HepG2 (cell line): ENCODE data around the gene REPIN1. TPM values are rescaled to one million over a fixed set of nuclear protein-coding genes. Genes with fewer than 3 reads are reported as not detected.

Source experiments
- ASH2L ChIP-seq: fragments of 300-600, 200-600 bp; sonication (generic); IDR thresholded peaks from 2 replicates; pipeline ENCODE4 v1.7.0; 2017; ENCODE audit warnings: low read depth, mild to moderate bottlenecking, moderate library complexity, mixed read lengths, low read length; ENCODE audit not compliant: insufficient read length
- GATAD1 ChIP-seq: IDR thresholded peaks from 2 replicates; pipeline ENCODE4 v1.6.1; 2016; ENCODE audit warnings: missing genetic modification reagents, missing compliant biosample characterization
- HNRNPUL1 ChIP-seq: fragments of 200-400 bp; formaldehyde crosslinking; IDR thresholded peaks from 2 replicates; pipeline ENCODE4 v1.6.1; 2017; ENCODE audit warnings: low read depth, mild to moderate bottlenecking, low read length, moderate library complexity
- JUN ChIP-seq: sonication (generic); formaldehyde crosslinking; IDR thresholded peaks from 2 replicates; pipeline ENCODE4 v1.4.0; 2020; ENCODE audit warnings: mild to moderate bottlenecking, missing genetic modification reagents
- KAT7 ChIP-seq: IDR thresholded peaks from 2 replicates; pipeline ENCODE4 v1.6.1; 2018; ENCODE audit warnings: borderline replicate concordance, missing compliant biosample characterization
- KDM3A ChIP-seq: IDR thresholded peaks from 2 replicates; pipeline ENCODE4 v1.6.1; 2018; ENCODE audit warnings: low read depth, missing compliant biosample characterization
- KDM5B ChIP-seq: sonication (generic); formaldehyde crosslinking; IDR thresholded peaks from 2 replicates; pipeline ENCODE4 v1.4.0; 2020; ENCODE audit warnings: missing genetic modification reagents, mild to moderate bottlenecking, borderline replicate concordance
- KMT2B ChIP-seq: IDR thresholded peaks from 2 replicates; pipeline ENCODE4 v1.6.1; 2016; ENCODE audit warnings: missing genetic modification reagents, missing compliant biosample characterization
- NAIF1 ChIP-seq: sonication (generic); formaldehyde crosslinking; IDR thresholded peaks from 2 replicates; pipeline ENCODE4 v1.5.0; 2020; ENCODE audit warnings: mild to moderate bottlenecking, missing genetic modification reagents, borderline replicate concordance
- NR2C2 ChIP-seq: sonication (generic); formaldehyde crosslinking; IDR thresholded peaks from 2 replicates; pipeline ENCODE4 v1.4.0; 2020; ENCODE audit warnings: missing genetic modification reagents, mild to moderate bottlenecking, moderate library complexity, borderline replicate concordance
- PAWR ChIP-seq: sonication (generic); formaldehyde crosslinking; IDR thresholded peaks from 2 replicates; pipeline ENCODE4 v1.4.0; 2020; ENCODE audit warnings: missing genetic modification reagents, mild to moderate bottlenecking, borderline replicate concordance
- RARA ChIP-seq: IDR thresholded peaks from 2 replicates; pipeline ENCODE4 v1.6.1; 2016; ENCODE audit warnings: missing genetic modification reagents, missing compliant biosample characterization
- RARG ChIP-seq: sonication (generic); formaldehyde crosslinking; IDR thresholded peaks from 2 replicates; pipeline ENCODE4 v1.4.0; 2020; ENCODE audit warnings: low read depth, mild to moderate bottlenecking, missing genetic modification reagents
- RBFOX2 ChIP-seq: fragments of 200-400 bp; formaldehyde crosslinking; IDR thresholded peaks from 2 replicates; pipeline ENCODE4 v1.6.1; 2017; ENCODE audit warnings: low read depth, mild to moderate bottlenecking, low read length
- SAP130 ChIP-seq: IDR thresholded peaks from 2 replicates; pipeline ENCODE4 v1.6.1; 2016; ENCODE audit warnings: low read depth
- SMAD9 ChIP-seq: sonication (generic); formaldehyde crosslinking; IDR thresholded peaks from 2 replicates; pipeline ENCODE4 v1.5.1; 2020; ENCODE audit warnings: mild to moderate bottlenecking, missing genetic modification reagents
- SMC3 ChIP-seq: IDR thresholded peaks from 2 replicates; pipeline ENCODE4 v1.6.1; 2011; ENCODE audit warnings: low read length, improper control_type of control experiment
- TCF7 ChIP-seq: sonication (generic); IDR thresholded peaks from 2 replicates; pipeline ENCODE4 v1.6.1; 2016; ENCODE audit warnings: antibody characterized with exemption, low read depth
- ZC3H13 ChIP-seq: sonication (generic); formaldehyde crosslinking; IDR thresholded peaks from 2 replicates; pipeline ENCODE4 v1.8.1; 2023; ENCODE audit warnings: mild to moderate bottlenecking, missing genetic modification reagents, moderate library complexity
- ZC3H4 ChIP-seq: sonication (generic); formaldehyde crosslinking; IDR thresholded peaks from 2 replicates; pipeline ENCODE4 v1.4.0; 2020; ENCODE audit warnings: missing genetic modification reagents, borderline replicate concordance
- ZNF101 ChIP-seq: sonication (generic); formaldehyde crosslinking; IDR thresholded peaks from 2 replicates; pipeline ENCODE4 v1.4.0; 2020; ENCODE audit warnings: mild to moderate bottlenecking, low read depth, missing genetic modification reagents, borderline replicate concordance
- ZNF331 ChIP-seq: sonication (generic); formaldehyde crosslinking; IDR thresholded peaks from 2 replicates; pipeline ENCODE4 v1.4.0; 2020; ENCODE audit warnings: missing genetic modification reagents
- ZNF460 ChIP-seq: sonication (generic); formaldehyde crosslinking; IDR thresholded peaks from 2 replicates; pipeline ENCODE4 v1.5.1; 2020; ENCODE audit warnings: missing genetic modification reagents, mild to moderate bottlenecking, borderline replicate concordance
- ZNF629 ChIP-seq: sonication (generic); formaldehyde crosslinking; conservative IDR thresholded peaks from 2 replicates; pipeline ENCODE4 v1.5.0; 2020; ENCODE audit warnings: missing genetic modification reagents
- polyA plus RNA-seq, 8 experiments: library from polyadenylated mRNA; depleted of rRNA in 3 of 8; stranded (reverse) in 7 of 8; unstranded in 1 of 8; fragments of >200 nt; fragmentation: Illumina TruSeq in 4 of 8; extraction: Trizol in 4 of 8; gene quantifications; 2 replicates each; pipeline versions ENCODE4 v1.2.1 to v1.2.3, GENCODE V29; 2011 to 2016; ENCODE audit warnings: low read depth in 4 of 8, missing spikeins in 1 of 8, mixed read lengths in 1 of 8; ENCODE audit not compliant: insufficient read depth in 1 of 8
- total RNA-seq, 5 experiments: library from RNA; depleted of rRNA; stranded (reverse); fragments of >200 nt; fragmentation: Illumina TruSeq; extraction: Trizol; gene quantifications; 2 replicates each; pipeline ENCODE4 v1.2.3, GENCODE V29; 2016; ENCODE audit warnings: low read depth in 1 of 5
- TF ChIP-seq, protein P1 (sequence below): IDR thresholded peaks from 2 replicates; pipeline ENCODE4 v1.6.1; 2016; ENCODE audit warnings: control low read depth
- TF ChIP-seq, protein P2 (sequence below): IDR thresholded peaks from 2 replicates; pipeline ENCODE4 v1.6.1; 2016; ENCODE audit warnings: mild to moderate bottlenecking, missing biosample characterization, missing genetic modification reagents
- TF ChIP-seq, protein P3 (sequence below): sonication (generic); formaldehyde crosslinking; IDR thresholded peaks from 2 replicates; pipeline ENCODE4 v1.8.0; 2022; ENCODE audit warnings: mild to moderate bottlenecking, missing genetic modification reagents, moderate library complexity
- TF ChIP-seq, protein P4 (sequence below): sonication (generic); formaldehyde crosslinking; IDR thresholded peaks from 2 replicates; pipeline ENCODE4 v1.4.0; 2020; ENCODE audit warnings: mild to moderate bottlenecking, missing genetic modification reagents
- TF ChIP-seq, protein P5 (sequence below): sonication (generic); formaldehyde crosslinking; IDR thresholded peaks from 2 replicates; pipeline ENCODE4 v1.8.0; 2022; ENCODE audit warnings: mild to moderate bottlenecking, missing genetic modification reagents, moderate library complexity

REPIN1 gene
- total and polyA plus RNA-seq, 2 of the 13 experiments (the other 11 are each of a cell fraction or from before 2014, with no cell fraction given) = 69.9 to 108 TPM

DNA sequence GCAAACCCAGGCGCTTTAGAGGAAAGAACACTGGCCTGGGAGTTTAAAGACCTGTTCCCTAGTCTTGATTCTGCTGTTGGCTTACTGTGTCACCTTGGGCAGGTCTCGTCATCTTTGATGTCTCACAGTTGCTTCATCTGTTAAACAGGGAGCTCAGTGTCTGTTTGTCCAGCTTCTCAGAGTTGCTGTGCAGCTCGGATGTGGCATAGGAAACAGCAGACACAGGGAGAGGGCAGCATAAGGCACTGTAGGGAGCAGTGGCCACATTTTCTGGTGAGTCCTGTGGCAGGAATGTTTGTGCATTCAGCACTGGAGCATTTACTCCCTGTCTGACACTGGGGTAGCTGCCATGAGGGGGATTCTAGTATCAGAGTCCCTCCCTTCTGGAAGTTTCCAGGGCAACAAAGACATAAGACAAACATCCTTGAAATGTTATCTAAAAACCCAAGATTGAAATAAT, 2.0 kb downstream of the REPIN1 start (continued):
- TF ChIP-seq NAIF1 (no peak), RARG (CRISPR knock-in tag) (no peak), KDM3A (no peak), NR2C2 (no peak), SMC3 (0 out of 2 replicates have a peak, but pooled peaks have one; percentile 2), PAWR (no peak), KMT2B (no peak), ZNF629 (CRISPR knock-in tag) (no peak), ZC3H13 (no peak), SMAD9 (CRISPR knock-in tag) (no peak), JUN (CRISPR knock-in tag) (no peak), ZNF460 (CRISPR knock-in tag) (no peak), HNRNPUL1 (no peak), ZNF331 (CRISPR knock-in tag) (no peak), GATAD1 (CRISPR knock-in tag) (no peak), RBFOX2 (no peak), TCF7 (0 out of 2 replicates have a peak, but pooled peaks have one; percentile 13), KAT7 (CRISPR knock-in tag) (no peak), KDM5B (CRISPR knock-in tag) (no peak), RARA (CRISPR knock-in tag) (0 out of 2 replicates have a peak, but pooled peaks have one; percentile 18), ZC3H4 (CRISPR knock-in tag) (no peak), ASH2L (no peak), SAP130 (CRISPR knock-in tag) (peak; percentile 31; the same call in 1 of the 2 replicates), ZNF101 (CRISPR knock-in tag) (no peak)
- TF ChIP-seq, protein P1, sequence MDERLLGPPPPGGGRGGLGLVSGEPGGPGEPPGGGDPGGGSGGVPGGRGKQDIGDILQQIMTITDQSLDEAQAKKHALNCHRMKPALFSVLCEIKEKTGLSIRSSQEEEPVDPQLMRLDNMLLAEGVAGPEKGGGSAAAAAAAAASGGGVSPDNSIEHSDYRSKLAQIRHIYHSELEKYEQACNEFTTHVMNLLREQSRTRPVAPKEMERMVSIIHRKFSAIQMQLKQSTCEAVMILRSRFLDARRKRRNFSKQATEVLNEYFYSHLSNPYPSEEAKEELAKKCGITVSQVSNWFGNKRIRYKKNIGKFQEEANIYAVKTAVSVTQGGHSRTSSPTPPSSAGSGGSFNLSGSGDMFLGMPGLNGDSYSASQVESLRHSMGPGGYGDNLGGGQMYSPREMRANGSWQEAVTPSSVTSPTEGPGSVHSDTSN (CRISPR knock-in tag) = no peak
- TF ChIP-seq, protein P2, sequence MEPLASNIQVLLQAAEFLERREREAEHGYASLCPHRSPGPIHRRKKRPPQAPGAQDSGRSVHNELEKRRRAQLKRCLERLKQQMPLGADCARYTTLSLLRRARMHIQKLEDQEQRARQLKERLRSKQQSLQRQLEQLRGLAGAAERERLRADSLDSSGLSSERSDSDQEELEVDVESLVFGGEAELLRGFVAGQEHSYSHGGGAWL (CRISPR knock-in tag) = no peak
- TF ChIP-seq, protein P3, sequence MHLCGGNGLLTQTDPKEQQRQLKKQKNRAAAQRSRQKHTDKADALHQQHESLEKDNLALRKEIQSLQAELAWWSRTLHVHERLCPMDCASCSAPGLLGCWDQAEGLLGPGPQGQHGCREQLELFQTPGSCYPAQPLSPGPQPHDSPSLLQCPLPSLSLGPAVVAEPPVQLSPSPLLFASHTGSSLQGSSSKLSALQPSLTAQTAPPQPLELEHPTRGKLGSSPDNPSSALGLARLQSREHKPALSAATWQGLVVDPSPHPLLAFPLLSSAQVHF = no peak
- TF ChIP-seq, protein P4, sequence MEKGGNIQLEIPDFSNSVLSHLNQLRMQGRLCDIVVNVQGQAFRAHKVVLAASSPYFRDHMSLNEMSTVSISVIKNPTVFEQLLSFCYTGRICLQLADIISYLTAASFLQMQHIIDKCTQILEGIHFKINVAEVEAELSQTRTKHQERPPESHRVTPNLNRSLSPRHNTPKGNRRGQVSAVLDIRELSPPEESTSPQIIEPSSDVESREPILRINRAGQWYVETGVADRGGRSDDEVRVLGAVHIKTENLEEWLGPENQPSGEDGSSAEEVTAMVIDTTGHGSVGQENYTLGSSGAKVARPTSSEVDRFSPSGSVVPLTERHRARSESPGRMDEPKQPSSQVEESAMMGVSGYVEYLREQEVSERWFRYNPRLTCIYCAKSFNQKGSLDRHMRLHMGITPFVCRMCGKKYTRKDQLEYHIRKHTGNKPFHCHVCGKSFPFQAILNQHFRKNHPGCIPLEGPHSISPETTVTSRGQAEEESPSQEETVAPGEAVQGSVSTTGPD = no peak
- TF ChIP-seq, protein P5, sequence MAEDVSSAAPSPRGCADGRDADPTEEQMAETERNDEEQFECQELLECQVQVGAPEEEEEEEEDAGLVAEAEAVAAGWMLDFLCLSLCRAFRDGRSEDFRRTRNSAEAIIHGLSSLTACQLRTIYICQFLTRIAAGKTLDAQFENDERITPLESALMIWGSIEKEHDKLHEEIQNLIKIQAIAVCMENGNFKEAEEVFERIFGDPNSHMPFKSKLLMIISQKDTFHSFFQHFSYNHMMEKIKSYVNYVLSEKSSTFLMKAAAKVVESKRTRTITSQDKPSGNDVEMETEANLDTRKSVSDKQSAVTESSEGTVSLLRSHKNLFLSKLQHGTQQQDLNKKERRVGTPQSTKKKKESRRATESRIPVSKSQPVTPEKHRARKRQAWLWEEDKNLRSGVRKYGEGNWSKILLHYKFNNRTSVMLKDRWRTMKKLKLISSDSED = no peak
